ENCODE data around the gene SMG6. TPM values are rescaled to one million over a fixed set of nuclear protein-coding genes. Genes with fewer than 3 reads are reported as not detected.

SMG6 gene
- total and polyA plus RNA-seq, 2 of the 8 experiments (the other 6 are each of a cell fraction or from before 2014, with no cell fraction given) = 18.5 to 25.2 TPM

GRCh38 chr17:2083613-2084035, 220.0 kb downstream of the SMG6 start:
- Histone ChIP-seq H3K27ac (ENCODE audit: low read depth, low read length) (no peak overlapping the region), H3K23me2 (ENCODE audit: low read depth, low read length) (no peaks in the 10 kb centered on the region), H3K79me1 (ENCODE audit: low read depth, low read length) (no peaks in the 10 kb centered on the region), H2BK5ac (ENCODE audit: low read depth, low read length) (no peak overlapping the region), H2BK12ac (ENCODE audit: low read depth, low read length) (no peak overlapping the region), H3K56ac (replicated peaks; ENCODE audit: insufficient read length, low read depth, low read length) (no peak overlapping the region), H4K5ac (ENCODE audit: insufficient read length, low read depth, low read length) (no peak overlapping the region), H3K9me3 (ENCODE audit: insufficient read depth in 2 of 2, low read depth in 1 of 2, low read length in 1 of 2) (no peaks in the 10 kb centered on the region), H3K14ac (ENCODE audit: insufficient read length) (no peak overlapping the region), H4K8ac (ENCODE audit: extremely low read depth, insufficient read depth, low read length) (no peak overlapping the region), H3K4me2 (ENCODE audit: insufficient read depth in 1 of 2, low read depth in 2 of 2, low read length in 2 of 2) (no peak overlapping the region), H4K20me1 (replicated peaks in 1 of 2; ENCODE audit: control insufficient read depth in 1 of 2, insufficient read depth in 2 of 2, low read length in 2 of 2) (peaks cover 0 to 3% of the 10 kb centered on the region in 2 experiments), H3K18ac (ENCODE audit: extremely low read depth, low read length) (no peak overlapping the region), H3K36me3 (ENCODE audit: control insufficient read depth in 2 of 4, insufficient read depth in 4 of 4, low read length in 3 of 4) (peaks cover 0 to 5% (median 1%) of the 10 kb centered on the region in 4 experiments; a peak in 3 of 8 replicates), H2AK5ac (ENCODE audit: low read depth, low read length) (no peak overlapping the region), H3K4me1 (replicated peaks in 1 of 4; ENCODE audit: control insufficient read depth in 3 of 4, insufficient read depth in 4 of 4, low read length in 3 of 4) (0 out of 7 replicates have a peak, but pooled peaks cover 0 to 3% (median 0%) of the 10 kb centered on the region in 4 experiments), H3K27me3 (replicated peaks in 1 of 4; ENCODE audit: control insufficient read depth in 3 of 4, extremely low read depth in 1 of 4, insufficient read depth in 3 of 4, low read length in 3 of 4) (no peaks in the 10 kb centered on the region), H2AFZ (ENCODE audit: low read length) (no peak overlapping the region), H2BK20ac (ENCODE audit: low read length) (no peak overlapping the region), H4K91ac (replicated peaks; ENCODE audit: insufficient read length, low read length) (no peak overlapping the region), H2BK120ac (replicated peaks; ENCODE audit: low read depth, low read length) (no peak overlapping the region), H3K4me3 (ENCODE audit: extremely low read depth in 1 of 4, insufficient read depth in 2 of 4, low read depth in 3 of 4, low read length in 4 of 4) (no peak overlapping the region), H3K4ac (replicated peaks; ENCODE audit: insufficient read length, low read depth, low read length) (no peak overlapping the region), H3K9ac (replicated peaks in 1 of 4; ENCODE audit: extremely low read depth in 1 of 4, low read depth in 3 of 4, low read length in 3 of 4) (no peak overlapping the region), H3K79me2 (ENCODE audit: control insufficient read depth in 1 of 2, insufficient read depth in 2 of 2, low read length in 2 of 2) (no peaks in the 10 kb centered on the region), H3K23ac (ENCODE audit: insufficient read length) (no peak overlapping the region), H2BK15ac (ENCODE audit: low read length) (no peak overlapping the region)
- ChIA-PET CTCF (ENCODE audit: partially characterized antibody) (interaction anchor here (0.5 to 3.9 kb wide), 16 partner anchors 9 to 199 kb away, joined by 3 to 21 read pairs (median 4); partner anchors contain the start of gene HIC1), POLR2A (ENCODE audit: partially characterized antibody) (no interaction called here)
- DNase-seq (ENCODE audit: low read depth in 1 of 2, low spot score in 2 of 2) (no peak), FAIRE-seq (no peak)
- WGBS, 2 experiments (ENCODE audit: extremely low coverage in 1 of 2, insufficient coverage in 1 of 2, insufficient read length in 1 of 2, insufficient replicate concordance in 2 of 2, low coverage in 1 of 2, low lambda C conversion rate in 2 of 2, missing lambda C conversion rate in 1 of 2) = 81% methylated on average over 7 of the region's 7 CpGs; no CpG with 5 or more reads in 1 of the 2 experiments
- TF ChIP-seq KDM4A (IDR thresholded peaks at IDR 0.05; ENCODE audit: low read depth, low read length, severe bottlenecking) (no peak), TBP (IDR thresholded peaks at IDR 0.05; ENCODE audit: low read depth, low read length) (no peak), HDAC6 (IDR thresholded peaks at IDR 0.05; ENCODE audit: low read depth, low read length) (no peak), CTBP2 (IDR thresholded peaks at IDR 0.05; ENCODE audit: borderline replicate concordance, insufficient read depth, insufficient read length, low read length) (no peak), CEBPB (IDR thresholded peaks at IDR 0.05; ENCODE audit: low read depth, low read length) (no peak)
